Measurements from ENCODE around the gene KIAA0930. TPM values are rescaled to one million over a fixed set of nuclear protein-coding genes. Genes with fewer than 3 reads are reported as not detected.

The KIAA0930 gene
- polyA plus RNA-seq, 1 of the 3 experiments (the other 2 are of a cell fraction), result 80.8 TPM

- no peak overlapping the region for H3K27ac ChIP-seq (ENCODE audit: low read depth in 2 of 2, low read length in 1 of 2)
- H3K4me2 ChIP-seq, result no peak overlapping the region
- ChIA-PET POLR2A (interaction anchor here (0.6 kb wide), 1 partner anchor 9 kb away, joined by 5 read pairs; no protein-coding TSS in a partner anchor), CTCF (interaction anchor here (0.9 to 1.2 kb wide), 2 partner anchors 13 to 15 kb away, joined by 3 read pairs; no protein-coding TSS in a partner anchor)
- no peaks in the 10 kb centered on the region for H3F3A ChIP-seq (replicated peaks; ENCODE audit: insufficient read depth)
- H2AFZ ChIP-seq (ENCODE audit: low read depth), result no peak overlapping the region
- H3K27me3 ChIP-seq (ENCODE audit: insufficient read depth), result peaks cover 6% of the 10 kb centered on the region; the same call in 1 of the 2 replicates
- no peak for DNase-seq
- no peaks in the 10 kb centered on the region for H3K9me2 ChIP-seq
- no peak overlapping the region for H3K9ac ChIP-seq
- H3K9me3 ChIP-seq, result no peaks in the 10 kb centered on the region
- TF ChIP-seq ZBTB33 (IDR thresholded peaks at IDR 0.05; ENCODE audit: borderline replicate concordance, low read depth) (no peak), MEF2A (IDR thresholded peaks at IDR 0.05; ENCODE audit: borderline replicate concordance, low read depth) (no peak), RAD21 (IDR thresholded peaks at IDR 0.05; ENCODE audit: low read length) (peak; percentile 19; the same call in 1 of the 2 replicates), GATA2 (CRISPR knock-in tag; IDR thresholded peaks at IDR 0.05) (no peak), TCF12 (IDR thresholded peaks at IDR 0.05) (no peak), SIN3A (IDR thresholded peaks at IDR 0.05; ENCODE audit: borderline replicate concordance, low read depth, low read length) (no peak)
- WGBS (ENCODE audit: low lambda C conversion rate), result 64% methylated on average over 11 of the region's 16 CpGs
- peaks cover 0 to 3% of the 10 kb centered on the region in 2 experiments; a peak in 1 of 4 replicates for H3K4me1 ChIP-seq (ENCODE audit: control insufficient read depth in 1 of 2, insufficient read depth in 2 of 2, low read depth in 1 of 2, low read length in 1 of 2)
- no peaks in the 10 kb centered on the region for H3K36me3 ChIP-seq (replicated peaks in 1 of 2; ENCODE audit: control insufficient read depth in 1 of 2, insufficient read depth in 2 of 2, low read length in 1 of 2)
- H4K20me1 ChIP-seq (ENCODE audit: insufficient read depth), result no peaks in the 10 kb centered on the region
- no peaks in the 10 kb centered on the region for H3K79me2 ChIP-seq (ENCODE audit: insufficient read depth)
- H3K4me3 ChIP-seq (ENCODE audit: low read depth in 2 of 2, low read length in 1 of 2), result no peak overlapping the region
These were observed 44.8 kb upstream of the KIAA0930 start for GRCh38 chr22:45285263-45286058.

GRCh38 chr22:45284705-45285262, 44.1 kb upstream of the KIAA0930 start, which contains the start of gene UPK3A:
Gene UPK3A (plus strand): TSS chr22:45284949. CDS start chr22:45285014, 65 bp downstream.
- ChIA-PET POLR2A (interaction anchor here (0.6 kb wide), 1 partner anchor 10 kb away, joined by 5 read pairs; no protein-coding TSS in a partner anchor), CTCF (interaction anchor here (0.9 to 1.2 kb wide), 3 partner anchors 13 to 73 kb away, joined by 3 to 4 read pairs (median 3); no protein-coding TSS in a partner anchor)
- Histone ChIP-seq H3K4me3 (ENCODE audit: low read depth in 2 of 2, low read length in 1 of 2) (no peak within 1 kb of the TSS), H3K9me3 (no peaks in the 10 kb centered on the region), H3K27me3 (ENCODE audit: insufficient read depth) (peaks cover 6% of the 10 kb centered on the region; the same call in 1 of the 2 replicates), H3K27ac (ENCODE audit: low read depth in 2 of 2, low read length in 1 of 2) (no peak within 1 kb of the TSS), H3K36me3 (replicated peaks in 1 of 2; ENCODE audit: control insufficient read depth in 1 of 2, insufficient read depth in 2 of 2, low read length in 1 of 2) (no peaks in the 10 kb centered on the region), H2AFZ (ENCODE audit: low read depth) (no peak within 1 kb of the TSS), H3K4me2 (no peak within 1 kb of the TSS), H3K79me2 (ENCODE audit: insufficient read depth) (no peaks in the 10 kb centered on the region), H3K9ac (no peak within 1 kb of the TSS), H4K20me1 (ENCODE audit: insufficient read depth) (no peaks in the 10 kb centered on the region), H3F3A (replicated peaks; ENCODE audit: insufficient read depth) (no peaks in the 10 kb centered on the region), H3K4me1 (ENCODE audit: control insufficient read depth in 1 of 2, insufficient read depth in 2 of 2, low read depth in 1 of 2, low read length in 1 of 2) (peaks cover 0 to 3% of the 10 kb centered on the region in 2 experiments; a peak in 1 of 4 replicates), H3K9me2 (no peaks in the 10 kb centered on the region)
- 57% methylated on average over 11 of the region's 46 CpGs for WGBS (ENCODE audit: low lambda C conversion rate)
- peak; percentile 77 for DNase-seq
- TF ChIP-seq TCF12 (IDR thresholded peaks at IDR 0.05) (no peak), EZH2phosphoT487 (IDR thresholded peaks at IDR 0.05; ENCODE audit: borderline replicate concordance, low read depth) (no peak), ZBTB33 (IDR thresholded peaks at IDR 0.05; ENCODE audit: borderline replicate concordance, low read depth) (no peak), IRF3 (IDR thresholded peaks at IDR 0.05; ENCODE audit: low read depth, low read length) (no peak), SMC3 (IDR thresholded peaks at IDR 0.05; ENCODE audit: low read depth, low read length) (no peak), RFX5 (IDR thresholded peaks at IDR 0.05; ENCODE audit: low read length) (no peak), TEAD4 (IDR thresholded peaks at IDR 0.05; ENCODE audit: borderline replicate concordance, insufficient read depth) (no peak), PBX3 (IDR thresholded peaks at IDR 0.05) (no peak), FOXJ3 (CRISPR knock-in tag; IDR thresholded peaks at IDR 0.05) (no peak), USF1 (IDR thresholded peaks at IDR 0.05; ENCODE audit: borderline replicate concordance, low read depth) (no peak), CHD2 (IDR thresholded peaks at IDR 0.05; ENCODE audit: low read length, partially characterized antibody) (no peak), FOXM1 (IDR thresholded peaks at IDR 0.05; ENCODE audit: low read depth) (no peak), ELF1 (IDR thresholded peaks at IDR 0.05) (no peak), NRF1 (IDR thresholded peaks at IDR 0.05; ENCODE audit: low read depth, low read length) (no peak)
